ENCODE measurements around the gene MFN2.

DNA sequence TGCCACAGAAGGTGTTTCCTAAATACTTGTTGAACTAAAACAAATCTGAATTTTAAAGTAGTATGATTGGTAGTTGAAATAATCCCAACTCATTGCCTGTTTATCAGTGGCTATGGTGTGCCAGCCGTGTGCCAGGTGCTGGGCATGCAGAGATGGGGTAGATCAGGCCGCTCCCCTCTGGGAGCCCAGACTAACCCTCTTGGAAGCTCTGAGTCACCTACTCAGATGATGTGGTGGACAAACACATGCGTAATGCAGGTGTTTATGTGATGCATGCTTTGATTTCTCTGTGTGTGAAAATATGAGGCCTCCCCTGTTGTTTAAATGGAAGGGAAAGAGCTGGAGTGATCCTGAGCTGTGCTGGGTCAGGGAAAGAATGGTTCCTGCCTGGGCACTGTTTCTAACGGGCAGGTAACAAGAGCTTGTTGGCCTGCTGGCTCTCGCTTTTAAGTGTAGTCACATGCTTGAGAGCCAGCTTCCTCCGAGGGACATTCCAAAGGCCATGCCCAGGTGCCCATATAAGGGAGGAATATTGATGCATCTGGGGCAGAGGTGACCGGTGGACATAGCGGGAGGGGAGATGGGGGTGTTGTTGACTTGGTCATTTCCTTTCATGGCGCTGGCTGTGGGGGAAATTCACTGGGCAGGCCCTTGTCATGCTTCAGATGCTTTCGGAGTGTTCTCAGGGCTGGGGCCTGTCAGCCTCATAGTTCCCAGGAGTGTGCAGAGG is 10.2 kb downstream of the MFN2 start:
- TF ChIP-seq, protein P1, sequence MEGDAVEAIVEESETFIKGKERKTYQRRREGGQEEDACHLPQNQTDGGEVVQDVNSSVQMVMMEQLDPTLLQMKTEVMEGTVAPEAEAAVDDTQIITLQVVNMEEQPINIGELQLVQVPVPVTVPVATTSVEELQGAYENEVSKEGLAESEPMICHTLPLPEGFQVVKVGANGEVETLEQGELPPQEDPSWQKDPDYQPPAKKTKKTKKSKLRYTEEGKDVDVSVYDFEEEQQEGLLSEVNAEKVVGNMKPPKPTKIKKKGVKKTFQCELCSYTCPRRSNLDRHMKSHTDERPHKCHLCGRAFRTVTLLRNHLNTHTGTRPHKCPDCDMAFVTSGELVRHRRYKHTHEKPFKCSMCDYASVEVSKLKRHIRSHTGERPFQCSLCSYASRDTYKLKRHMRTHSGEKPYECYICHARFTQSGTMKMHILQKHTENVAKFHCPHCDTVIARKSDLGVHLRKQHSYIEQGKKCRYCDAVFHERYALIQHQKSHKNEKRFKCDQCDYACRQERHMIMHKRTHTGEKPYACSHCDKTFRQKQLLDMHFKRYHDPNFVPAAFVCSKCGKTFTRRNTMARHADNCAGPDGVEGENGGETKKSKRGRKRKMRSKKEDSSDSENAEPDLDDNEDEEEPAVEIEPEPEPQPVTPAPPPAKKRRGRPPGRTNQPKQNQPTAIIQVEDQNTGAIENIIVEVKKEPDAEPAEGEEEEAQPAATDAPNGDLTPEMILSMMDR (IDR thresholded peaks at IDR 0.05) = no peak
- TF ChIP-seq EZH2phosphoT487 (IDR thresholded peaks at IDR 0.05) = no peak
